HCT116 (cell line): ENCODE measurements around the gene RNU2-63P. TPM values are rescaled to one million over a fixed set of nuclear protein-coding genes. Genes with fewer than 3 reads are reported as not detected.

Source experiments
- ATAC-seq: fragments of 200-7000 bp; cut with Tn5 transposase; 2 replicates; pipeline ENCODE4 v1.9.1; 2020; ENCODE audit warnings: mild to moderate bottlenecking, moderate library complexity
- BruUV-seq: library from RNA; stranded (reverse); fragments of 400-500 nt; replicated peaks from 2 replicates; lab custom pipeline; 2021; lab: Mats Ljungman, UMichigan
- CTCF ChIA-PET: fragments of 300-600 bp; sonication (Branson Sonifier 250); formaldehyde crosslinking; loops from one replicate; lab custom pipeline; 2021; ENCODE audit warnings: antibody characterized with exemption; lab: Charles Lee
- POLR2A ChIA-PET: fragments of 300-600, 350-600 bp; sonication (Branson Sonifier 250); formaldehyde crosslinking; loops from one replicate; lab custom pipeline; 2021; ENCODE audit warnings: antibody characterized with exemption; lab: Charles Lee
- RAD21 ChIA-PET, 2 experiments: fragments of 300-600 bp; sonication (Branson Sonifier 250); formaldehyde crosslinking; loops; one replicate each; lab custom pipeline; 2023; ENCODE audit warnings: low total read pairs in 2 of 2; ENCODE audit not compliant: uncharacterized antibody in 2 of 2, unreplicated experiment in 2 of 2, low non-redundant PET in 1 of 2; lab: Charles Lee
- DNase-seq: peaks from one replicate; pipeline ENCODE4 v3.0.0-alpha.2; 2010; ENCODE audit warnings: low read depth, low spot score
- H2AFZ ChIP-seq: fragments of 200-600 bp; shearing (Covaris generic), sonication (generic); 2 replicates; pipeline ENCODE4 v1.6.1; 2017; ENCODE audit warnings: low read depth, mixed run types, mixed read lengths, antibody characterized with exemption, low read length; ENCODE audit not compliant: poor library complexity, severe bottlenecking
- H3K27ac ChIP-seq: 2 replicates; pipeline ENCODE4 v1.5.1; 2012; ENCODE audit warnings: low read depth, low read length
- H3K27me3 ChIP-seq: fragments of 200-600 bp; sonication (generic); 2 replicates; pipeline ENCODE4 v1.6.1; 2016; ENCODE audit warnings: mixed run types, low read length, mixed read lengths; ENCODE audit not compliant: insufficient read depth
- H3K36me3 ChIP-seq, 2 experiments: fragments of 200-500 bp in 1 of 2; fragments of 200-600 bp in 1 of 2; sonication (Bioruptor generic) in 1 of 2; sonication (generic) in 1 of 2; 2 replicates each; pipeline versions ENCODE4 v1.5.1 to v1.6.1; 2014 to 2016; ENCODE audit warnings: low read length in 2 of 2, inconsistent platforms in 1 of 2, mixed read lengths in 1 of 2, mixed run types in 1 of 2; ENCODE audit not compliant: insufficient read depth in 2 of 2, control insufficient read depth in 1 of 2
- H3K4me1 ChIP-seq, 2 experiments: fragments of 200-600 bp in 1 of 2; sonication (generic) in 1 of 2; 2 replicates each; pipeline versions ENCODE4 v1.5.1 to v1.6.1; 2012 to 2017; ENCODE audit warnings: low read length in 2 of 2, inconsistent platforms in 1 of 2, mild to moderate bottlenecking in 1 of 2, mixed read lengths in 1 of 2, mixed run types in 1 of 2, moderate library complexity in 1 of 2; ENCODE audit not compliant: insufficient read depth in 2 of 2, control insufficient read depth in 1 of 2
- H3K4me2 ChIP-seq: fragments of 200-600 bp; sonication (generic); 2 replicates; pipeline ENCODE4 v1.6.1; 2017; ENCODE audit warnings: mixed run types, low read length, mixed read lengths
- H3K4me3 ChIP-seq, 2 experiments: fragments of 200-600 bp in 1 of 2; sonication (generic) in 1 of 2; replicated peaks in 1 of 2; 2 replicates each; pipeline ENCODE4 v1.5.1; 2011 to 2016; ENCODE audit warnings: low read length in 2 of 2, control low read depth in 1 of 2, low read depth in 1 of 2, mild to moderate bottlenecking in 1 of 2, mixed read lengths in 1 of 2, mixed run types in 1 of 2
- H3K79me2 ChIP-seq: fragments of 200-600 bp; sonication (generic); 2 replicates; pipeline ENCODE4 v1.6.1; 2017; ENCODE audit warnings: mild to moderate bottlenecking, mixed run types, low read length, moderate library complexity, mixed read lengths; ENCODE audit not compliant: insufficient read depth
- H3K9ac ChIP-seq: fragments of 200-600 bp; sonication (generic); 2 replicates; pipeline ENCODE4 v1.6.1; 2016; ENCODE audit warnings: low read length, mixed read lengths
- H3K9me2 ChIP-seq: fragments of 200-600 bp; sonication (generic), shearing (Covaris generic); 2 replicates; pipeline ENCODE4 v1.6.1; 2017; ENCODE audit warnings: mixed run types, mild to moderate bottlenecking, moderate library complexity; ENCODE audit not compliant: insufficient read depth
- H3K9me3 ChIP-seq, 2 experiments: fragments of 200-500 bp in 1 of 2; fragments of 200-600 bp in 1 of 2; sonication (Bioruptor generic) in 1 of 2; sonication (generic) in 1 of 2; 2 replicates each; pipeline ENCODE4 v1.6.1; 2014 to 2017; ENCODE audit warnings: low read length in 2 of 2, mixed read lengths in 2 of 2, inconsistent platforms in 1 of 2, low read depth in 1 of 2, mild to moderate bottlenecking in 1 of 2, mixed run types in 1 of 2, moderate library complexity in 1 of 2; ENCODE audit not compliant: control insufficient read depth in 1 of 2, insufficient read depth in 1 of 2
- H4K20me1 ChIP-seq: fragments of 200-600 bp; sonication (generic), shearing (Covaris generic); 2 replicates; pipeline ENCODE4 v1.6.1; 2017; ENCODE audit warnings: mixed run types, mild to moderate bottlenecking, moderate library complexity; ENCODE audit not compliant: insufficient read depth
- CEBPB ChIP-seq: IDR thresholded peaks from 2 replicates; pipeline ENCODE4 v1.6.1; 2012; ENCODE audit warnings: low read depth
- ELF1 ChIP-seq: IDR thresholded peaks from 2 replicates; pipeline ENCODE4 v1.6.1; 2012; ENCODE audit warnings: low read depth, borderline replicate concordance
- EZH2phosphoT487 ChIP-seq: fragments of 200-600 bp; IDR thresholded peaks from 2 replicates; pipeline ENCODE4 v1.6.1; 2018; ENCODE audit warnings: antibody characterized with exemption, borderline replicate concordance
- JUND ChIP-seq: IDR thresholded peaks from 2 replicates; pipeline ENCODE4 v1.6.1; 2012
- POLR2AphosphoS5 ChIP-seq: IDR thresholded peaks from 2 replicates; pipeline ENCODE4 v1.6.1; 2011; ENCODE audit warnings: mild to moderate bottlenecking, low read depth, low read length, moderate library complexity
- RAD21 ChIP-seq: IDR thresholded peaks from 2 replicates; pipeline ENCODE4 v1.6.1; 2012; ENCODE audit warnings: low read depth, mild to moderate bottlenecking
- SIN3A ChIP-seq: IDR thresholded peaks from 2 replicates; pipeline ENCODE4 v1.6.1; 2012; ENCODE audit warnings: low read depth
- SP1 ChIP-seq: IDR thresholded peaks from 2 replicates; pipeline ENCODE4 v1.6.1; 2012; ENCODE audit warnings: low read depth
- SRF ChIP-seq: IDR thresholded peaks from 2 replicates; pipeline ENCODE4 v1.6.1; 2012; ENCODE audit warnings: low read depth
- ZFX ChIP-seq: fragments of 450-650 bp; IDR thresholded peaks from 2 replicates; pipeline ENCODE4 v1.6.1; 2017
- ZNF274 ChIP-seq: fragments of 200-500 bp; sonication (Bioruptor generic); IDR thresholded peaks from 2 replicates; pipeline ENCODE4 v1.6.1; 2014; ENCODE audit warnings: mild to moderate bottlenecking, low read depth, low read length, inconsistent platforms
- intact Hi-C: fragments of 100-400 bp; cut with micrococcal nuclease; formaldehyde crosslinking; loops from 2 replicates; pipeline ENCODE4 v1.10.0; 2022
- total RNA-seq: library from RNA; stranded (reverse); gene quantifications from one replicate; pipeline ENCODE4 v1.2.1, GENCODE V29; 2021; ENCODE audit not compliant: unreplicated experiment
- TF ChIP-seq, protein P1 (sequence below): IDR thresholded peaks from 2 replicates; pipeline ENCODE4 v1.6.1; 2012

The RNU2-63P gene
- total RNA-seq, 1 experiment from 2014 or later: 7.4 TPM

DNA sequence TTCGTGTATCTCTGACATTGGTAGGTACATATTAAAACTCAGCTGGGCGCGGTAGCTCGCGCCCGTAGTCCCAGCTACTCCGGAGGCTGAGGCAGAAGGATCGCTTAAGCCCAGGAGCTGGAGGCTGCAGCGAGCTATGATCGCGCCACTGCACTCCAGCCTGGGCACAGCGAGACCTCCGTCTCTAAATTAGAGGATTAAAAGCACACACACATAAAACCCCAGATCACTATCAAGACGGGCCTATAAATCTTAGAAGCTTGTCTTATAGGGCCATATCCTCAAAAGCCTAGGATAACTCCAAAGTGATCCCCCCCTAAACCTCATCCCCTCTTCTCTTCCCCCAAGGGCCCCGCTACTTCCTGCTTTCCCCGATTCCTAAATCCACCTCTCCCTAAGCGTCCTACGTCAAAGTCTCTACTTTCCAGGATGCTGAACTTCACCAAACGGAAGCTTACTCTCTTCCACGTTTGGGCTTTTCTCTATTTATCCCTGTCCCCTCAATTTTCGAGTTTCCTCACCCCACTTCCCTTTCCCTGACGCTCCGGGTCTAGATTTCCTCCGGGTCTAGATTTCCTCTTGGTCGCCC lies 38.5 kb upstream of the RNU2-63P start:
- Histone ChIP-seq H3K79me2 (peaks cover 26% of the 10 kb centered on the region), H4K20me1 (no peaks in the 10 kb centered on the region), H3K9me3 (no peaks in the 10 kb centered on the region), H3K9ac (peak overlapping the region; percentile 91), H3K4me1 (peaks cover 7 to 21% of the 10 kb centered on the region in 2 experiments; a peak in 3 of 4 replicates), H3K27me3 (no peaks in the 10 kb centered on the region), H3K9me2 (no peaks in the 10 kb centered on the region), H3K4me3 (peak overlapping the region; percentile 82 to 91), H2AFZ (no peak overlapping the region), H3K4me2 (peak overlapping the region; percentile 71), H3K36me3 (no peaks in the 10 kb centered on the region), H3K27ac (peak overlapping the region; percentile 92)
- no peak for DNase-seq
- TSS peak; percentile 67 for BruUV-seq
- TF ChIP-seq SIN3A (no peak), SRF (no peak), EZH2phosphoT487 (no peak), SP1 (no peak), ZFX (no peak), ELF1 (no peak), ZNF274 (no peak), RAD21 (no peak), JUND (no peak), CEBPB (no peak), POLR2AphosphoS5 (no peak; the same call in 1 of the 2 replicates)
- TF ChIP-seq, protein P1, sequence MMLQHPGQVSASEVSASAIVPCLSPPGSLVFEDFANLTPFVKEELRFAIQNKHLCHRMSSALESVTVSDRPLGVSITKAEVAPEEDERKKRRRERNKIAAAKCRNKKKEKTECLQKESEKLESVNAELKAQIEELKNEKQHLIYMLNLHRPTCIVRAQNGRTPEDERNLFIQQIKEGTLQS: no peak
- ChIA-PET RAD21 (no interaction called here), CTCF (no interaction called here), POLR2A (interaction anchor here (1.5 kb wide), 1 partner anchor 39 kb away, joined by 11 read pairs; the partner anchor contains the start of gene RNU2-63P)
- intact Hi-C loops: no loop called here
- peak; percentile 19 for ATAC-seq
